WTC11 (cell line): ENCODE measurements around the gene EEF2. TPM values are rescaled to one million over a fixed set of nuclear protein-coding genes. Genes with fewer than 3 reads are reported as not detected.
A peak's percentile ranks its signal among the peaks of the same experiment; 100 is the strongest.

Experiments used
- ATAC-seq: fragments of 200-7000 bp; cut with Tn5 transposase; 2 replicates; pipeline ENCODE4 v1.10.0; 2021; ENCODE audit warnings: mild to moderate bottlenecking, moderate library complexity
- Bru-seq: library from RNA; stranded (reverse); fragments of 400-500 nt; gene quantifications from one replicate; lab custom pipeline; 2021; lab: Mats Ljungman, UMichigan
- CTCF ChIA-PET: fragments of 300-600 bp; sonication (Branson Sonifier 250); formaldehyde crosslinking; loops from one replicate; lab custom pipeline; 2021; ENCODE audit warnings: antibody characterized with exemption; lab: Charles Lee
- POLR2A ChIA-PET: fragments of 350-600 bp; sonication (Branson Sonifier 250); formaldehyde crosslinking; loops from one replicate; lab custom pipeline; 2021; ENCODE audit warnings: antibody characterized with exemption; lab: Charles Lee
- DNase-seq: peaks from one replicate; pipeline ENCODE4 v3.0.0; 2021; ENCODE audit warnings: low spot score
- H3K27ac Mint-ChIP-seq: 2 replicates; pipeline ENCODE4 v1.8.0; 2021; ENCODE audit warnings: mixed read lengths
- H3K27me3 Mint-ChIP-seq: 2 replicates; pipeline ENCODE4 v1.8.0; 2021; ENCODE audit warnings: low read depth, mild to moderate bottlenecking, moderate library complexity, mixed read lengths
- H3K36me3 Mint-ChIP-seq: 2 replicates; pipeline ENCODE4 v1.8.0; 2021; ENCODE audit warnings: mixed read lengths
- H3K4me1 Mint-ChIP-seq: 2 replicates; pipeline ENCODE4 v1.8.0; 2022; ENCODE audit warnings: mixed read lengths
- H3K4me3 Mint-ChIP-seq: 2 replicates; pipeline ENCODE4 v1.8.0; 2021; ENCODE audit warnings: mild to moderate bottlenecking, moderate library complexity, mixed read lengths
- H3K9me3 Mint-ChIP-seq: 2 replicates; pipeline ENCODE4 v1.8.0; 2021; ENCODE audit warnings: mixed read lengths
- ATF1 ChIP-seq: sonication (generic); formaldehyde crosslinking; IDR thresholded peaks from 2 replicates; pipeline ENCODE4 v1.8.1; 2023; ENCODE audit warnings: mild to moderate bottlenecking, moderate library complexity, missing genetic modification reagents
- CREB1 ChIP-seq: sonication (generic); formaldehyde crosslinking; IDR thresholded peaks from 2 replicates; pipeline ENCODE4 v1.8.0; 2023; ENCODE audit warnings: mild to moderate bottlenecking, missing genetic modification reagents
- FOXJ3 ChIP-seq: sonication (generic); formaldehyde crosslinking; IDR thresholded peaks from 2 replicates; pipeline ENCODE4 v1.9.0; 2021; ENCODE audit warnings: missing genetic modification reagents, mild to moderate bottlenecking, borderline replicate concordance
- FOXK1 ChIP-seq: sonication (generic); formaldehyde crosslinking; IDR thresholded peaks from 2 replicates; pipeline ENCODE4 v1.8.0; 2022; ENCODE audit warnings: mild to moderate bottlenecking, moderate library complexity, missing genetic modification reagents
- GTF2I ChIP-seq: fragments of 250-450 bp; sonication (Bioruptor Pico); conservative IDR thresholded peaks from 2 replicates; pipeline ENCODE4 v1.4.0; 2021; ENCODE audit warnings: mild to moderate bottlenecking
- HMGA2 ChIP-seq: fragments of 250-450 bp; sonication (Bioruptor Pico); IDR thresholded peaks from 2 replicates; pipeline ENCODE4 v1.4.0; 2021; ENCODE audit warnings: mild to moderate bottlenecking, moderate library complexity
- JAZF1 ChIP-seq: fragments of 250-450 bp; sonication (Bioruptor Pico); IDR thresholded peaks from 2 replicates; pipeline ENCODE4 v1.9.0; 2021; ENCODE audit warnings: moderate library complexity, mild to moderate bottlenecking, inconsistent platforms
- JUN ChIP-seq: sonication (generic); formaldehyde crosslinking; IDR thresholded peaks from 2 replicates; pipeline ENCODE4 v1.8.0; 2023; ENCODE audit warnings: mild to moderate bottlenecking, missing genetic modification reagents
- KAT7 ChIP-seq: sonication (generic); formaldehyde crosslinking; IDR thresholded peaks from 2 replicates; pipeline ENCODE4 v1.8.1; 2023; ENCODE audit warnings: missing genetic modification reagents, mild to moderate bottlenecking, borderline replicate concordance
- NR3C1 ChIP-seq: sonication (generic); formaldehyde crosslinking; conservative IDR thresholded peaks from 2 replicates; pipeline ENCODE4 v1.8.1; 2023; ENCODE audit warnings: low read depth, mild to moderate bottlenecking, missing genetic modification reagents
- OVOL2 ChIP-seq: fragments of 250-450 bp; sonication (Bioruptor Pico); IDR thresholded peaks from 2 replicates; pipeline ENCODE4 v1.9.0; 2021; ENCODE audit warnings: mild to moderate bottlenecking, borderline replicate concordance
- ZNF121 ChIP-seq: sonication (generic); formaldehyde crosslinking; IDR thresholded peaks from 2 replicates; pipeline ENCODE4 v1.8.0; 2023; ENCODE audit warnings: missing genetic modification reagents
- long read RNA-seq, 3 experiments: library from RNA in 1 of 3; library from capped mRNA in 1 of 3; library from polyadenylated mRNA in 1 of 3; unstranded in 2 of 3; stranded (forward) in 1 of 3; transcript quantifications; one replicate each; pipeline ENCODE4 v2.0.0, GENCODE V29; 2021
- total RNA-seq: library from RNA; stranded (reverse); gene quantifications from 3 replicates; pipeline ENCODE4 v1.2.3, GENCODE V29; 2021
- TF ChIP-seq, protein P1 (sequence below): sonication (generic); formaldehyde crosslinking; IDR thresholded peaks from 2 replicates; pipeline ENCODE4 v1.8.1; 2023; ENCODE audit warnings: mild to moderate bottlenecking, missing genetic modification reagents, moderate library complexity
- TF ChIP-seq, protein P2 (sequence below): fragments of 250-450 bp; sonication (Bioruptor Pico); IDR thresholded peaks from 2 replicates; pipeline ENCODE4 v1.9.0; 2021; ENCODE audit warnings: mild to moderate bottlenecking, borderline replicate concordance
- TF ChIP-seq, protein P3 (sequence below): fragments of 200-600 bp; IDR thresholded peaks from 2 replicates; pipeline ENCODE4 v1.8.0; 2022; ENCODE audit warnings: antibody characterized with exemption
- TF ChIP-seq, protein P4 (sequence below): sonication (generic); formaldehyde crosslinking; IDR thresholded peaks from 2 replicates; pipeline ENCODE4 v1.8.0; 2023; ENCODE audit warnings: missing genetic modification reagents
- TF ChIP-seq, protein P5 (sequence below): sonication (generic); formaldehyde crosslinking; IDR thresholded peaks from 2 replicates; pipeline ENCODE4 v1.8.1; 2022; ENCODE audit warnings: low read depth, mild to moderate bottlenecking, moderate library complexity, missing genetic modification reagents, borderline replicate concordance
- TF ChIP-seq, protein P6 (sequence below): sonication (generic); formaldehyde crosslinking; IDR thresholded peaks from 2 replicates; pipeline ENCODE4 v1.8.1; 2022; ENCODE audit warnings: low read depth, missing genetic modification reagents, borderline replicate concordance
- TF ChIP-seq, protein P7 (sequence below): sonication (generic); formaldehyde crosslinking; IDR thresholded peaks from 2 replicates; pipeline ENCODE4 v1.8.1; 2022; ENCODE audit warnings: mild to moderate bottlenecking, moderate library complexity, missing genetic modification reagents

The EEF2 gene
- total RNA-seq, result 3,572 to 3,864 TPM (median 3,852 TPM) in 3 replicates
- Bru-seq, nascent RNA, result percentile 98 among the genes with signal in this experiment
- long read RNA-seq, experiment 1, transcript EEF2-201 (15 exons, 3,164 nt), result major isoform, 6,274 of 7,585 reads
- long read RNA-seq, experiment 1, partial matches to known transcripts, result 1,249 of 7,585 reads
- long read RNA-seq, experiment 1, other reads (novel, unspliced or antisense), result 62 of 7,585 reads
- long read RNA-seq, experiment 2, transcript EEF2-201 (15 exons, 3,164 nt), result major isoform, 1,961 of 4,203 reads
- long read RNA-seq, experiment 2, transcript EEF2-202 (2 exons, 580 nt), result minor isoform, 8 of 4,203 reads
- long read RNA-seq, experiment 2, partial matches to known transcripts, result 2,040 of 4,203 reads
- long read RNA-seq, experiment 2, other reads (novel, unspliced or antisense), result 194 of 4,203 reads
- long read RNA-seq, experiment 3, transcript EEF2-201 (15 exons, 3,164 nt), result major isoform, 117 of 362 reads
- long read RNA-seq, experiment 3, partial matches to known transcripts, result 239 of 362 reads
- long read RNA-seq, experiment 3, other reads (novel, unspliced or antisense), result 6 of 362 reads

DNA sequence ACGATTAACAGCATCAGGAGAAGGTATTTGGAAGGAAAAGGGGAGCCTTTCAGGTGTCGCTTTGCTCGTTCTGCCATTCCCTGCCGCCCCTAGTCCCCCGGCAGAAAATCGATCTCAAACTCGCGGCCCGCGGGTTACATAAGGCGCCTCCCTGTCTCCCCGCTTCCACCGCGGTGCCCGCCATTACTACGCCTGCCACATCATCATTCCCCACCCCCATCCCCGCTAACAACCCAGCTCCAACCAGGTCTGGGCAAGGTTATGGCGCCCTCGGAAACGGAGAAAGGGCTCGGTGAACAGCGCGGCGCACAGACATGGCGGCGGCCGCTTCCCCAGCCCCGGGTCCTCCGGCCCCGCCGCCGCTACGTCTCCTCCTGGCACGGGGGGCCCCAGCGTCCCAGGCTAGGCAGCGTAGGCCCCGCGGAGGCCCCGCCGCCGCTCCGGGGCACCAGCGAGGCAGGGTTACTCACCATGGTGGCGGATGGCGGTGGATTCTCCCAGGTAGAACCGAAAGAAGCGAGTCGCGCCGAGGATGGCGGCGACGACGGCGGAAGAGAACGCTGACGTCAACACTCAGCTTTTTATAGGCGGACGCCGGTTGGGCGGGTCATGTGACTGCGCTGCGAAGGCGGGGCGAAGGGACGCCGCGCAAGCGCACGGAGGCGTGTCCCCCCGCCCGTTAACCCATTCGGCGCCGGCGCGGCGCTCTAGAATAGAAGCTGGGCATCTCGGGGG, at the start of gene EEF2:
EEF2 (minus strand) TSS at position 556 of the 735 bp plus-strand sequence; CDS start at position 473, 83 bp downstream.
- H3K36me3 Mint-ChIP-seq, result peaks cover 52% of the 10 kb centered on the region
- peak within 1 kb of the TSS; percentile 98 for H3K27ac Mint-ChIP-seq
- H3K27me3 Mint-ChIP-seq, result peaks cover 7% of the 10 kb centered on the region
- H3K4me3 Mint-ChIP-seq, result peak within 1 kb of the TSS; percentile 96
- DNase-seq, result peak; percentile 91
- CTCF ChIA-PET, result interaction anchor here (0.7 to 1.6 kb wide), 4 partner anchors 14 to 155 kb away, joined by 3 to 9 read pairs (median 4); partner anchors contain the start of genes DAPK3 and NMRK2
- ATAC-seq, result 0 out of 2 replicates have a peak, but pooled peaks have one; percentile 5
- no peaks in the 10 kb centered on the region for H3K9me3 Mint-ChIP-seq
- POLR2A ChIA-PET, result interaction anchor here (0.6 to 8.7 kb wide), 16 partner anchors 8 to 574 kb away, joined by 3 to 142 read pairs (median 4); partner anchors contain the start of genes DAPK3, MRPL54, NMRK2 and PIAS4
- H3K4me1 Mint-ChIP-seq, result peaks cover 39% of the 10 kb centered on the region
- TF ChIP-seq ATF1, result 0 out of 2 replicates have a peak, but pooled peaks have one; percentile 50
- TF ChIP-seq, protein P1, sequence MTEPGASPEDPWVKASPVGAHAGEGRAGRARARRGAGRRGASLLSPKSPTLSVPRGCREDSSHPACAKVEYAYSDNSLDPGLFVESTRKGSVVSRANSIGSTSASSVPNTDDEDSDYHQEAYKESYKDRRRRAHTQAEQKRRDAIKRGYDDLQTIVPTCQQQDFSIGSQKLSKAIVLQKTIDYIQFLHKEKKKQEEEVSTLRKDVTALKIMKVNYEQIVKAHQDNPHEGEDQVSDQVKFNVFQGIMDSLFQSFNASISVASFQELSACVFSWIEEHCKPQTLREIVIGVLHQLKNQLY (CRISPR knock-in tag), result no peak
- TF ChIP-seq CREB1 (CRISPR knock-in tag), result no peak; the same call in 1 of the 2 replicates
- no peak for TF ChIP-seq HMGA2
- no peak for TF ChIP-seq NR3C1 (CRISPR knock-in tag)
- TF ChIP-seq, protein P2, sequence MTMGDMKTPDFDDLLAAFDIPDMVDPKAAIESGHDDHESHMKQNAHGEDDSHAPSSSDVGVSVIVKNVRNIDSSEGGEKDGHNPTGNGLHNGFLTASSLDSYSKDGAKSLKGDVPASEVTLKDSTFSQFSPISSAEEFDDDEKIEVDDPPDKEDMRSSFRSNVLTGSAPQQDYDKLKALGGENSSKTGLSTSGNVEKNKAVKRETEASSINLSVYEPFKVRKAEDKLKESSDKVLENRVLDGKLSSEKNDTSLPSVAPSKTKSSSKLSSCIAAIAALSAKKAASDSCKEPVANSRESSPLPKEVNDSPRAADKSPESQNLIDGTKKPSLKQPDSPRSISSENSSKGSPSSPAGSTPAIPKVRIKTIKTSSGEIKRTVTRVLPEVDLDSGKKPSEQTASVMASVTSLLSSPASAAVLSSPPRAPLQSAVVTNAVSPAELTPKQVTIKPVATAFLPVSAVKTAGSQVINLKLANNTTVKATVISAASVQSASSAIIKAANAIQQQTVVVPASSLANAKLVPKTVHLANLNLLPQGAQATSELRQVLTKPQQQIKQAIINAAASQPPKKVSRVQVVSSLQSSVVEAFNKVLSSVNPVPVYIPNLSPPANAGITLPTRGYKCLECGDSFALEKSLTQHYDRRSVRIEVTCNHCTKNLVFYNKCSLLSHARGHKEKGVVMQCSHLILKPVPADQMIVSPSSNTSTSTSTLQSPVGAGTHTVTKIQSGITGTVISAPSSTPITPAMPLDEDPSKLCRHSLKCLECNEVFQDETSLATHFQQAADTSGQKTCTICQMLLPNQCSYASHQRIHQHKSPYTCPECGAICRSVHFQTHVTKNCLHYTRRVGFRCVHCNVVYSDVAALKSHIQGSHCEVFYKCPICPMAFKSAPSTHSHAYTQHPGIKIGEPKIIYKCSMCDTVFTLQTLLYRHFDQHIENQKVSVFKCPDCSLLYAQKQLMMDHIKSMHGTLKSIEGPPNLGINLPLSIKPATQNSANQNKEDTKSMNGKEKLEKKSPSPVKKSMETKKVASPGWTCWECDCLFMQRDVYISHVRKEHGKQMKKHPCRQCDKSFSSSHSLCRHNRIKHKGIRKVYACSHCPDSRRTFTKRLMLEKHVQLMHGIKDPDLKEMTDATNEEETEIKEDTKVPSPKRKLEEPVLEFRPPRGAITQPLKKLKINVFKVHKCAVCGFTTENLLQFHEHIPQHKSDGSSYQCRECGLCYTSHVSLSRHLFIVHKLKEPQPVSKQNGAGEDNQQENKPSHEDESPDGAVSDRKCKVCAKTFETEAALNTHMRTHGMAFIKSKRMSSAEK (CRISPR knock-in tag), result no peak
- TF ChIP-seq, protein P3, sequence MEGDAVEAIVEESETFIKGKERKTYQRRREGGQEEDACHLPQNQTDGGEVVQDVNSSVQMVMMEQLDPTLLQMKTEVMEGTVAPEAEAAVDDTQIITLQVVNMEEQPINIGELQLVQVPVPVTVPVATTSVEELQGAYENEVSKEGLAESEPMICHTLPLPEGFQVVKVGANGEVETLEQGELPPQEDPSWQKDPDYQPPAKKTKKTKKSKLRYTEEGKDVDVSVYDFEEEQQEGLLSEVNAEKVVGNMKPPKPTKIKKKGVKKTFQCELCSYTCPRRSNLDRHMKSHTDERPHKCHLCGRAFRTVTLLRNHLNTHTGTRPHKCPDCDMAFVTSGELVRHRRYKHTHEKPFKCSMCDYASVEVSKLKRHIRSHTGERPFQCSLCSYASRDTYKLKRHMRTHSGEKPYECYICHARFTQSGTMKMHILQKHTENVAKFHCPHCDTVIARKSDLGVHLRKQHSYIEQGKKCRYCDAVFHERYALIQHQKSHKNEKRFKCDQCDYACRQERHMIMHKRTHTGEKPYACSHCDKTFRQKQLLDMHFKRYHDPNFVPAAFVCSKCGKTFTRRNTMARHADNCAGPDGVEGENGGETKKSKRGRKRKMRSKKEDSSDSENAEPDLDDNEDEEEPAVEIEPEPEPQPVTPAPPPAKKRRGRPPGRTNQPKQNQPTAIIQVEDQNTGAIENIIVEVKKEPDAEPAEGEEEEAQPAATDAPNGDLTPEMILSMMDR, result no peak
- TF ChIP-seq JAZF1 (CRISPR knock-in tag), result no peak
- TF ChIP-seq, protein P4, sequence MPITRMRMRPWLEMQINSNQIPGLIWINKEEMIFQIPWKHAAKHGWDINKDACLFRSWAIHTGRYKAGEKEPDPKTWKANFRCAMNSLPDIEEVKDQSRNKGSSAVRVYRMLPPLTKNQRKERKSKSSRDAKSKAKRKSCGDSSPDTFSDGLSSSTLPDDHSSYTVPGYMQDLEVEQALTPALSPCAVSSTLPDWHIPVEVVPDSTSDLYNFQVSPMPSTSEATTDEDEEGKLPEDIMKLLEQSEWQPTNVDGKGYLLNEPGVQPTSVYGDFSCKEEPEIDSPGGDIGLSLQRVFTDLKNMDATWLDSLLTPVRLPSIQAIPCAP, result peak; percentile 78; the same call in 1 of the 2 replicates
- TF ChIP-seq, protein P5, sequence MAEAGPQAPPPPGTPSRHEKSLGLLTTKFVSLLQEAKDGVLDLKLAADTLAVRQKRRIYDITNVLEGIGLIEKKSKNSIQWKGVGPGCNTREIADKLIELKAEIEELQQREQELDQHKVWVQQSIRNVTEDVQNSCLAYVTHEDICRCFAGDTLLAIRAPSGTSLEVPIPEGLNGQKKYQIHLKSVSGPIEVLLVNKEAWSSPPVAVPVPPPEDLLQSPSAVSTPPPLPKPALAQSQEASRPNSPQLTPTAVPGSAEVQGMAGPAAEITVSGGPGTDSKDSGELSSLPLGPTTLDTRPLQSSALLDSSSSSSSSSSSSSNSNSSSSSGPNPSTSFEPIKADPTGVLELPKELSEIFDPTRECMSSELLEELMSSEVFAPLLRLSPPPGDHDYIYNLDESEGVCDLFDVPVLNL (CRISPR knock-in tag), result peak; percentile 82; the same call in 1 of the 2 replicates
- TF ChIP-seq JUN, result peak; percentile 44; the same call in 1 of the 2 replicates
- TF ChIP-seq, protein P6, sequence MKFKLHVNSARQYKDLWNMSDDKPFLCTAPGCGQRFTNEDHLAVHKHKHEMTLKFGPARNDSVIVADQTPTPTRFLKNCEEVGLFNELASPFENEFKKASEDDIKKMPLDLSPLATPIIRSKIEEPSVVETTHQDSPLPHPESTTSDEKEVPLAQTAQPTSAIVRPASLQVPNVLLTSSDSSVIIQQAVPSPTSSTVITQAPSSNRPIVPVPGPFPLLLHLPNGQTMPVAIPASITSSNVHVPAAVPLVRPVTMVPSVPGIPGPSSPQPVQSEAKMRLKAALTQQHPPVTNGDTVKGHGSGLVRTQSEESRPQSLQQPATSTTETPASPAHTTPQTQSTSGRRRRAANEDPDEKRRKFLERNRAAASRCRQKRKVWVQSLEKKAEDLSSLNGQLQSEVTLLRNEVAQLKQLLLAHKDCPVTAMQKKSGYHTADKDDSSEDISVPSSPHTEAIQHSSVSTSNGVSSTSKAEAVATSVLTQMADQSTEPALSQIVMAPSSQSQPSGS (CRISPR knock-in tag), result no peak
- TF ChIP-seq KAT7 (CRISPR knock-in tag), result 0 out of 2 replicates have a peak, but pooled peaks have one; percentile 20
- TF ChIP-seq OVOL2 (CRISPR knock-in tag), result no peak
- no peak for TF ChIP-seq ZNF121
- TF ChIP-seq, protein P7, sequence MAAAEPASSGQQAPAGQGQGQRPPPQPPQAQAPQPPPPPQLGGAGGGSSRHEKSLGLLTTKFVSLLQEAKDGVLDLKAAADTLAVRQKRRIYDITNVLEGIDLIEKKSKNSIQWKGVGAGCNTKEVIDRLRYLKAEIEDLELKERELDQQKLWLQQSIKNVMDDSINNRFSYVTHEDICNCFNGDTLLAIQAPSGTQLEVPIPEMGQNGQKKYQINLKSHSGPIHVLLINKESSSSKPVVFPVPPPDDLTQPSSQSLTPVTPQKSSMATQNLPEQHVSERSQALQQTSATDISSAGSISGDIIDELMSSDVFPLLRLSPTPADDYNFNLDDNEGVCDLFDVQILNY (CRISPR knock-in tag), result peak; percentile 74; the same call in 1 of the 2 replicates
- TF ChIP-seq FOXK1 (CRISPR knock-in tag), result peak; percentile 76
- no peak for TF ChIP-seq GTF2I (CRISPR knock-in tag)
- no peak for TF ChIP-seq FOXJ3 (CRISPR knock-in tag)
